Astrocyte of the spinal cord (primary cell): Measurements from ENCODE around the gene FAM171A1.
A peak's percentile ranks its signal among the peaks of the same experiment; 100 is the strongest.
"Not testable (repeated sequence)": the region's sequence is repeated elsewhere in the genome, so short reads cannot be mapped to it uniquely, and the experiment has no call there.

Experiments used
- DNase-seq: peaks from one replicate; pipeline ENCODE4 v3.0.0; 2011; ENCODE audit warnings: low read depth, low spot score
- H3K4me3 ChIP-seq: 2 replicates; pipeline ENCODE4 v1.5.1; 2011; ENCODE audit warnings: low read depth, mild to moderate bottlenecking, low read length, moderate library complexity
- in situ Hi-C: cut with HindIII; loops from 2 replicates; pipeline ENCODE4 v1.10.0; 2017; ENCODE audit warnings: low sequenced_read_pairs
- TF ChIP-seq, protein P1 (sequence below): IDR thresholded peaks from 2 replicates; pipeline ENCODE4 v1.5.1; 2012; ENCODE audit warnings: low read depth, mild to moderate bottlenecking, low read length, inconsistent platforms

FAM171A1 gene

DNA sequence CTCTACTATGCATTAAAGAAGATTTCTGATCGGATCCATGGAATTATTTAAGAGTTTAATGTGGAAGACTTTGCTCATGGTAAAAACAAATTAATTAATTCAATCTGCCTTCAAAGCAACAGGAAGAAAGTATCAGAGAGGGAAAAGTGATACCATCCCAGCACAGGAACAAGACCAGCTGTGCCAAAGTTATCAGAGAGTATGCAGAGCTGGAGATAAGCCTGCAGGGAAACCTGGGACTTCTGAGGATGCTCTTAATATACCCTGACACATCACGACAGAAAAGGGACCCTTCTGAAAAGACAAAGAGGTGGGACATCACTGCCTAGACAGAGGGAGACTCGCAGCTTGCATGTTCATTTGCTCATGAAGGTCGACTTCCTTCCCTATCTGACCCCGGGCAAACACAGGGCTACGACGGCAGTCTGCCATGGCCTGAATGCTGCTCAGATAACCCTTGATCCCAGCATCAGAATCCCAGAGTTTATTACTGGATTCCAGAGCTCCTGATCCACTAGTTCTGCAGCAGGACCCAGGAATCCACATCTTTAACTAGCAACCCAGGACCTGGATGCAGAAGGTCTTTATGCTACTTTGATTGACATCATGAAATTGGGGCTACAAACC lies 29.5 kb downstream of the FAM171A1 start:
- in situ Hi-C loops, result no loop called here
- no peak overlapping the region for H3K4me3 ChIP-seq
- no peak for DNase-seq
- TF ChIP-seq, protein P1, sequence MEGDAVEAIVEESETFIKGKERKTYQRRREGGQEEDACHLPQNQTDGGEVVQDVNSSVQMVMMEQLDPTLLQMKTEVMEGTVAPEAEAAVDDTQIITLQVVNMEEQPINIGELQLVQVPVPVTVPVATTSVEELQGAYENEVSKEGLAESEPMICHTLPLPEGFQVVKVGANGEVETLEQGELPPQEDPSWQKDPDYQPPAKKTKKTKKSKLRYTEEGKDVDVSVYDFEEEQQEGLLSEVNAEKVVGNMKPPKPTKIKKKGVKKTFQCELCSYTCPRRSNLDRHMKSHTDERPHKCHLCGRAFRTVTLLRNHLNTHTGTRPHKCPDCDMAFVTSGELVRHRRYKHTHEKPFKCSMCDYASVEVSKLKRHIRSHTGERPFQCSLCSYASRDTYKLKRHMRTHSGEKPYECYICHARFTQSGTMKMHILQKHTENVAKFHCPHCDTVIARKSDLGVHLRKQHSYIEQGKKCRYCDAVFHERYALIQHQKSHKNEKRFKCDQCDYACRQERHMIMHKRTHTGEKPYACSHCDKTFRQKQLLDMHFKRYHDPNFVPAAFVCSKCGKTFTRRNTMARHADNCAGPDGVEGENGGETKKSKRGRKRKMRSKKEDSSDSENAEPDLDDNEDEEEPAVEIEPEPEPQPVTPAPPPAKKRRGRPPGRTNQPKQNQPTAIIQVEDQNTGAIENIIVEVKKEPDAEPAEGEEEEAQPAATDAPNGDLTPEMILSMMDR, result no peak

GRCh38 chr10:15339892-15340291 lies 31.2 kb downstream of the FAM171A1 start:
- H3K4me3 ChIP-seq, result no peak overlapping the region
- no peak for DNase-seq
- TF ChIP-seq, protein P1, result no peak
- in situ Hi-C loops, result no loop called here

DNA sequence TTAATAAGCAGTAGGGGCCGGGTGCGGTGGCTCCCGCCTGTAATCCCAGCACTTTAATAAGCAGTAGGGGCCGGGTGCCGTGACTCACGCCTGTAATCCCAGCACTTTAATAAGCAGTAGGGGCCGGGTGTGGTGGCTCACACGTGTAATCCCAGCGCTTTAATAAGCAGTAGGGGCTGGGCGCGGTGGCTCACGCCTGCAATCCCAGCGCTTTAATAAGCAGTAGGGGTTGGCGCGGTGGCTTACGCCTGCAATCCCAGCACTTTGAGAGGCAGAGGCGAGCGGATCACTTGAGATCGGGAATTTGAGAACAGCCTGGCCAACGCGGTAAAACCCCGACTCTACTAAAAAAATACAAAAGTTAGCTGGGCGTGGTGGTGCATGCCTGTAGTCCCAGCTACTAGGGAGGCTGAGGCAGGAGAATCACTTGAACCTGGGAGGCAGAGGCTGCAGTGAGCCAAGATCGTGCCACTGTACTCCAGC lies 33.6 kb downstream of the FAM171A1 start:
- in situ Hi-C loops, DNase-seq, H3K4me3 ChIP-seq: not testable (repeated sequence)

DNA sequence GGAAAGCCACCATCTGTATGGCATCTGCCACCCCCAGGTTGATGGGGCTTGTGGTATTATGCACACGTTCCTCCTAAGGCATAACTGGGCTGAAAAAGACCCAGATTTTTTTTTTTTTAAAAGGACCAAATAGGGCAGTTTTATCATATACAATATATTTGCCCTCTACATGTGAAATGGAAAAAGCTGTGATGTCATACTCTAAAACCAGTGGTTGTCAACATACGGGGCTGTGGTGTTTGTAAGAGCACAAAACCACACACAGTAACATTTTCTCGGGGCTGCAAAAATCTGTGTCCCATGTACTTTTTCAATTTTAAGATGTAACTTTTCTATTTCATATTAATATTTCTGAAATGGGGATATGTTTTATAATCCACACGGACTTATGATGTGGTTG lies 34.9 kb downstream of the FAM171A1 start:
- H3K4me3 ChIP-seq, result no peak overlapping the region
- no peak for DNase-seq
- in situ Hi-C loops, result no loop called here
- TF ChIP-seq, protein P1, result no peak

GRCh38 chr10:15335508-15335907 lies 35.6 kb downstream of the FAM171A1 start:
- no peak overlapping the region for H3K4me3 ChIP-seq
- no peak for DNase-seq
- in situ Hi-C loops, result no loop called here
- TF ChIP-seq, protein P1, result no peak

DNA sequence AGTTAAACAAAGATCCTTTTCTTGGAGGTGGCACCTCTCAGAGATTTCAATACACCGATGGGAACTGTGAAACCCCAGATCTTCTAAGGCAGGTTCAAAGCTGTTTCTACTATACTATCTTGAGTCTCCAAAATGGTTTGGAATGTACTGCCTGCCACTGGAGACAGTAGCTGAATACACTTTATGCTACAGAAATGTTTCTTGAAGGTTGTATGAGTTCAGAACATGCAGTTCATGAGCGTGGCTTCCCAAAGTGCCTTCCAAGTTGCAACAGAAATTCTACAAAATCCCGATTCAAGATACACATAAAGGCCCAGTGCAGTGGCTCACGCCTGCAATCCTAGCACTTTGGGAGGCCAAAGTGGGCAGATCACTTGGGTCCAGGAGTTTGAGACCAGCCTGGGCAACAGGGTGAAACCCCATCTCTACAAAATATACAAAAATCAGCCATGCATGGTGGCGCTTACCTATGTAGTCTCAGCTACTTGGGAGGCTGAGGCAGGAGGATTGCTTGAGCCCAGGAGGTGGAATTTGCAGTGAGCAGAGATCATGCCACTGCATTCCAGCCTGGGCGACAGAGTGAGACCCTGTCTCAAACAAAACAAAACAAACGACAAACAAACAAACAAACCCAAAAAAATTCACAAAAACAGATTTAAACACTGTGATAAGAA lies 36.3 kb downstream of the FAM171A1 start:
- no peak overlapping the region for H3K4me3 ChIP-seq
- DNase-seq, result no peak
- TF ChIP-seq, protein P1, result no peak
- in situ Hi-C loops, result no loop called here

DNA sequence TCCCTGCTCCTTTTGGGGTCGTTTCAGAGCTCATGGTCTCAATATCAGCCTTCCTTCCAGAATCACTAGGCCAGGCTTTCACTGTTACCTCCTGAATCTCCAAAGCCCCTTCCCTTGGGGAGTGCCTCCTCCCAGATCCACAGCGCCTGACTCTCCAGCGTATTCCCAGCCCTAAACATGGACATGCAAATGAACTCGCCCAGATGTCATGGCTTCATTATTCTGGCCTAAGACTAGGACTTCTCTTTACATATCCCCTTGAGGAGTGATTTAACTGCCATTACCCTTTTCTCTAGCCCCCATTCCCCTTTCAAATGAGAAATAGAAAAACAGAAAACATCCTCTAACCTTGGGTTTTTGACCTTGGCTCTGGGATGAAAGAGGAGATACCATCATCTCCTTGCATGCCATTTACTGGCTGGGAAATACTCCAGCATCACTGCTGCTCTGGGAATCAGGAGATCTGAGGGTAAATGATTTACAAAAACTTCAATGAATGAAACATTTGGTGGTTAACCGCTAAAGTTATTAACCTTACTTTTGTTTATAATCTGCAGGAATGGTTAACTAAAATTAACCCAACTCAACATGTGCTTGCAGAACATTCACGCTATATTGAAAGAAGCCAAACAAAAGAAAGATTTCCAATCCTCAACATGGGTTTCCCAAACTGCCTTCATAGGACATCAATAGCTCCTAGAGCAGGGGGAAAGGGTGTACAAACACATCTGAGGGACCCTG lies 37.0 kb downstream of the FAM171A1 start:
- H3K4me3 ChIP-seq, result no peak overlapping the region
- TF ChIP-seq, protein P1, result no peak
- peak; percentile 53 for DNase-seq
- in situ Hi-C loops, result no loop called here

DNA sequence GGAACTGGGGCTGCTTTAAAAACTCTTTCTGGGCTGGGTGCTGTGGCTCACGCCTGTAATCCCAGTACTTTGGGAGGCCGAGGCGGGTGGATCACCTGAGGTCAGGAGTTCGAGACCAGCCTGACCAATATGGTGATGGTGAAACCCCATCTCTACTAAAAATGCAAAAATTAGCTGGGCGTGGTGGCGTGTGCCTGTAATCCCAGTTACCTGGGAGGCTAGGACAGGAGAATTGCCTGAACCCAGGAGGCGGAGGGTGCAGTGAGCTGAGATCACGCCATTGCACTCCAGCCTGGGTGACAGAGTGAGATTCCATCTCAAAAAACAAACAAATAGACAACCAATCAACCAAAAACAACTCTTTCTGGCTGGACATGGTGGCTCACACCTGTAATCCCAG lies 37.9 kb downstream of the FAM171A1 start:
- DNase-seq, H3K4me3 ChIP-seq, in situ Hi-C loops: not testable (repeated sequence)
